ENCODE results near the gene TBL1X. TPM values are rescaled to one million over a fixed set of nuclear protein-coding genes. Genes with fewer than 3 reads are reported as not detected.

The TBL1X gene
- total and polyA plus RNA-seq, 2 of the 4 experiments (the other 2 are of a cell fraction), result 16.2 to 20.8 TPM

GRCh38 chrX:9586992-9587392 is 122.1 kb downstream of the TBL1X start:
- Histone ChIP-seq H2BK20ac (ENCODE audit: low read depth, low read length) (no peak overlapping the region), H3K9ac (ENCODE audit: low read depth, low read length) (no peak overlapping the region), H4K8ac (ENCODE audit: low read depth in 2 of 2, low read length in 2 of 2) (no peak overlapping the region), H3K4me3 (ENCODE audit: insufficient read depth, low read depth, low read length) (no peak overlapping the region), H3K27ac (ENCODE audit: insufficient read depth, low read length) (no peak overlapping the region), H2BK15ac (ENCODE audit: low read depth, low read length) (no peak overlapping the region), H2BK120ac (ENCODE audit: low read depth, low read length) (no peak overlapping the region), H3K4me2 (ENCODE audit: low read depth, low read length) (no peak overlapping the region), H3K79me1 (ENCODE audit: low read depth in 1 of 2, low read length in 2 of 2) (peaks cover 16 to 44% of the 10 kb centered on the region in 2 experiments), H4K20me1 (ENCODE audit: insufficient read depth, low read length) (peaks cover 11% of the 10 kb centered on the region; the same call in 1 of the 2 replicates), H3K14ac (replicated peaks; ENCODE audit: low read depth, low read length) (no peak overlapping the region), H3K4ac (ENCODE audit: low read depth, low read length) (no peak overlapping the region), H3K27me3 (ENCODE audit: control insufficient read depth, insufficient read depth, low read length) (no peaks in the 10 kb centered on the region), H3K4me1 (ENCODE audit: control insufficient read depth, insufficient read depth, low read length) (no peaks in the 10 kb centered on the region; the same call in 1 of the 2 replicates), H4K91ac (ENCODE audit: insufficient read depth, low read depth, low read length) (no peak overlapping the region), H3K23ac (ENCODE audit: low read depth, low read length) (no peak overlapping the region), H3K18ac (ENCODE audit: low read depth, low read length) (no peak overlapping the region), H3K56ac (ENCODE audit: extremely low read depth, insufficient read depth, low read length) (no peak overlapping the region), H2AK9ac (replicated peaks; ENCODE audit: low read depth, low read length, poor library complexity) (no peak overlapping the region), H2BK5ac (ENCODE audit: low read depth, low read length, poor library complexity, severe bottlenecking) (no peak overlapping the region), H3K9me1 (ENCODE audit: insufficient read depth, low read length) (no peaks in the 10 kb centered on the region), H2AK5ac (ENCODE audit: low read depth, low read length) (no peak overlapping the region), H3K36me3 (ENCODE audit: control insufficient read depth, insufficient read depth, low read length) (no peaks in the 10 kb centered on the region), H3K9me3 (ENCODE audit: control insufficient read depth, insufficient read depth, low read length) (no peaks in the 10 kb centered on the region; the same call in 1 of the 2 replicates), H4K5ac (ENCODE audit: low read depth, low read length) (no peak overlapping the region), H2AFZ (replicated peaks; ENCODE audit: low read length, poor library complexity) (no peak overlapping the region)
- in situ Hi-C loops (cut with MboI; ENCODE audit: low sequenced_read_pairs) (no loop called here), intact Hi-C loops (cut with micrococcal nuclease) (no loop called here), dilution Hi-C loops (cut with HindIII; ENCODE audit: low sequenced_read_pairs, unreplicated experiment) (no loop called here)
- 47% methylated on average over 4 of the region's 14 CpGs; no CpG with 5 or more reads in 1 of the 2 experiments for WGBS, 2 experiments (ENCODE audit: extremely low coverage in 2 of 2, insufficient read length in 1 of 2)
- CTCF ChIA-PET, result no interaction called here
- BruUV-seq (replicated peaks), result no TSS peak
- DNase-seq (no peak), ATAC-seq (ENCODE audit: low read depth) (no peak)
- TF ChIP-seq CTCF (conservative IDR thresholded peaks at IDR 0.05; ENCODE audit: low read depth, low read length), result no peak
- no peak for TF ChIP-seq CEBPB (IDR thresholded peaks at IDR 0.05; ENCODE audit: low read depth, low read length)
- TF ChIP-seq FOS (IDR thresholded peaks at IDR 0.05; ENCODE audit: low read depth, low read length), result no peak
- no peak for TF ChIP-seq MXI1 (IDR thresholded peaks at IDR 0.05; ENCODE audit: borderline replicate concordance, low read depth, low read length)
- TF ChIP-seq SMC3 (IDR thresholded peaks at IDR 0.05; ENCODE audit: low read depth, low read length), result no peak
- POLR2A ChIA-PET (ENCODE audit: unreplicated experiment), result no interaction called here

Data from IMR-90 (cell line).